WTC11 (cell line): ENCODE measurements around the gene MRTFA. TPM values are rescaled to one million over a fixed set of nuclear protein-coding genes. Genes with fewer than 3 reads are reported as not detected.

Source experiments
- ATAC-seq: fragments of 200-7000 bp; cut with Tn5 transposase; 2 replicates; pipeline ENCODE4 v1.10.0; 2021; ENCODE audit warnings: mild to moderate bottlenecking, moderate library complexity
- CTCF ChIA-PET: fragments of 300-600 bp; sonication (Branson Sonifier 250); formaldehyde crosslinking; loops from one replicate; lab custom pipeline; 2021; ENCODE audit warnings: antibody characterized with exemption; lab: Charles Lee
- POLR2A ChIA-PET: fragments of 350-600 bp; sonication (Branson Sonifier 250); formaldehyde crosslinking; loops from one replicate; lab custom pipeline; 2021; ENCODE audit warnings: antibody characterized with exemption; lab: Charles Lee
- DNase-seq: peaks from one replicate; pipeline ENCODE4 v3.0.0; 2021; ENCODE audit warnings: low spot score
- H3K27ac Mint-ChIP-seq: 2 replicates; pipeline ENCODE4 v1.8.0; 2021; ENCODE audit warnings: mixed read lengths
- H3K27me3 Mint-ChIP-seq: 2 replicates; pipeline ENCODE4 v1.8.0; 2021; ENCODE audit warnings: low read depth, mild to moderate bottlenecking, moderate library complexity, mixed read lengths
- H3K36me3 Mint-ChIP-seq: 2 replicates; pipeline ENCODE4 v1.8.0; 2021; ENCODE audit warnings: mixed read lengths
- H3K4me1 Mint-ChIP-seq: 2 replicates; pipeline ENCODE4 v1.8.0; 2022; ENCODE audit warnings: mixed read lengths
- H3K4me3 Mint-ChIP-seq: 2 replicates; pipeline ENCODE4 v1.8.0; 2021; ENCODE audit warnings: mild to moderate bottlenecking, moderate library complexity, mixed read lengths
- H3K9me3 Mint-ChIP-seq: 2 replicates; pipeline ENCODE4 v1.8.0; 2021; ENCODE audit warnings: mixed read lengths
- ATF2 ChIP-seq: sonication (generic); formaldehyde crosslinking; IDR thresholded peaks from 2 replicates; pipeline ENCODE4 v1.8.1; 2022; ENCODE audit warnings: low read depth, missing genetic modification reagents, borderline replicate concordance
- CREM ChIP-seq: sonication (generic); formaldehyde crosslinking; IDR thresholded peaks from 2 replicates; pipeline ENCODE4 v1.8.1; 2022; ENCODE audit warnings: mild to moderate bottlenecking, missing genetic modification reagents, moderate library complexity
- GRHL2 ChIP-seq: fragments of 250-450 bp; sonication (Bioruptor Pico); IDR thresholded peaks from 2 replicates; pipeline ENCODE4 v1.8.0; 2022; ENCODE audit warnings: mild to moderate bottlenecking, moderate library complexity; ENCODE audit not compliant: insufficient replicate concordance, severe bottlenecking
- HMGXB4 ChIP-seq: sonication (generic); formaldehyde crosslinking; IDR thresholded peaks from 2 replicates; pipeline ENCODE4 v1.8.1; 2023; ENCODE audit warnings: mild to moderate bottlenecking, moderate library complexity, missing genetic modification reagents
- JUN ChIP-seq: sonication (generic); formaldehyde crosslinking; IDR thresholded peaks from 2 replicates; pipeline ENCODE4 v1.8.0; 2023; ENCODE audit warnings: mild to moderate bottlenecking, missing genetic modification reagents
- MXD4 ChIP-seq: fragments of 250-450 bp; sonication (Bioruptor Pico); IDR thresholded peaks from 2 replicates; pipeline ENCODE4 v1.8.0; 2021; ENCODE audit warnings: mild to moderate bottlenecking, moderate library complexity, borderline replicate concordance
- OVOL2 ChIP-seq: fragments of 250-450 bp; sonication (Bioruptor Pico); IDR thresholded peaks from 2 replicates; pipeline ENCODE4 v1.9.0; 2021; ENCODE audit warnings: mild to moderate bottlenecking, borderline replicate concordance
- PREB ChIP-seq: sonication (generic); formaldehyde crosslinking; IDR thresholded peaks from 2 replicates; pipeline ENCODE4 v1.8.1; 2022; ENCODE audit warnings: mild to moderate bottlenecking, missing genetic modification reagents, moderate library complexity, borderline replicate concordance
- SMAD4 ChIP-seq: sonication (generic); formaldehyde crosslinking; IDR thresholded peaks from 2 replicates; pipeline ENCODE4 v1.8.0; 2022; ENCODE audit warnings: mild to moderate bottlenecking, missing genetic modification reagents
- TP53 ChIP-seq: sonication (generic); formaldehyde crosslinking; IDR thresholded peaks from 2 replicates; pipeline ENCODE4 v1.8.1; 2023; ENCODE audit warnings: mild to moderate bottlenecking, missing genetic modification reagents
- ZNF232 ChIP-seq: sonication (generic); formaldehyde crosslinking; IDR thresholded peaks from 2 replicates; pipeline ENCODE4 v1.8.0; 2022; ENCODE audit warnings: mild to moderate bottlenecking, missing genetic modification reagents
- ZNF423 ChIP-seq: fragments of 250-450 bp; sonication (Bioruptor Pico); IDR thresholded peaks from 2 replicates; pipeline ENCODE4 v2.1.2; 2022; ENCODE audit warnings: mild to moderate bottlenecking, moderate library complexity
- total RNA-seq: library from RNA; stranded (reverse); gene quantifications from 3 replicates; pipeline ENCODE4 v1.2.3, GENCODE V29; 2021
- TF ChIP-seq, protein P1 (sequence below): sonication (generic); formaldehyde crosslinking; IDR thresholded peaks from 2 replicates; pipeline ENCODE4 v1.8.1; 2022; ENCODE audit warnings: missing genetic modification reagents, borderline replicate concordance
- TF ChIP-seq, protein P2 (sequence below): fragments of 250-450 bp; sonication (Bioruptor Pico); IDR thresholded peaks from 2 replicates; pipeline ENCODE4 v2.1.2; 2022; ENCODE audit warnings: mild to moderate bottlenecking, moderate library complexity
- TF ChIP-seq, protein P3 (sequence below): sonication (generic); formaldehyde crosslinking; IDR thresholded peaks from 2 replicates; pipeline ENCODE4 v1.8.1; 2022; ENCODE audit warnings: mild to moderate bottlenecking, moderate library complexity, missing genetic modification reagents
- TF ChIP-seq, protein P4 (sequence below): sonication (generic); formaldehyde crosslinking; IDR thresholded peaks from 2 replicates; pipeline ENCODE4 v1.8.1; 2023; ENCODE audit warnings: mild to moderate bottlenecking, missing genetic modification reagents
- TF ChIP-seq, protein P5 (sequence below): fragments of 250-450 bp; sonication (Bioruptor Pico); IDR thresholded peaks from 2 replicates; pipeline ENCODE4 v1.9.0; 2021; ENCODE audit warnings: moderate library complexity, mild to moderate bottlenecking, inconsistent platforms, borderline replicate concordance

Gene MRTFA
- total RNA-seq, 1 experiment from 2014 or later = 48.4 TPM

- TF ChIP-seq PREB (CRISPR knock-in tag) (no peak), CREM (CRISPR knock-in tag) (no peak), SMAD4 (CRISPR knock-in tag) (no peak), OVOL2 (CRISPR knock-in tag) (no peak), ZNF423 (CRISPR knock-in tag) (no peak), MXD4 (no peak), TP53 (CRISPR knock-in tag) (no peak), ZNF232 (no peak), GRHL2 (CRISPR knock-in tag) (no peak), JUN (CRISPR knock-in tag) (no peak), ATF2 (CRISPR knock-in tag) (no peak), HMGXB4 (CRISPR knock-in tag) (no peak)
- TF ChIP-seq, protein P1, sequence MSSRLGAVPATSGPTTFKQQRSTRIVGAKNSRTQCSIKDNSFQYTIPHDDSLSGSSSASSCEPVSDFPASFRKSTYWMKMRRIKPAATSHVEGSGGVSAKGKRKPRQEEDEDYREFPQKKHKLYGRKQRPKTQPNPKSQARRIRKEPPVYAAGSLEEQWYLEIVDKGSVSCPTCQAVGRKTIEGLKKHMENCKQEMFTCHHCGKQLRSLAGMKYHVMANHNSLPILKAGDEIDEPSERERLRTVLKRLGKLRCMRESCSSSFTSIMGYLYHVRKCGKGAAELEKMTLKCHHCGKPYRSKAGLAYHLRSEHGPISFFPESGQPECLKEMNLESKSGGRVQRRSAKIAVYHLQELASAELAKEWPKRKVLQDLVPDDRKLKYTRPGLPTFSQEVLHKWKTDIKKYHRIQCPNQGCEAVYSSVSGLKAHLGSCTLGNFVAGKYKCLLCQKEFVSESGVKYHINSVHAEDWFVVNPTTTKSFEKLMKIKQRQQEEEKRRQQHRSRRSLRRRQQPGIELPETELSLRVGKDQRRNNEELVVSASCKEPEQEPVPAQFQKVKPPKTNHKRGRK = no peak
- TF ChIP-seq, protein P2, sequence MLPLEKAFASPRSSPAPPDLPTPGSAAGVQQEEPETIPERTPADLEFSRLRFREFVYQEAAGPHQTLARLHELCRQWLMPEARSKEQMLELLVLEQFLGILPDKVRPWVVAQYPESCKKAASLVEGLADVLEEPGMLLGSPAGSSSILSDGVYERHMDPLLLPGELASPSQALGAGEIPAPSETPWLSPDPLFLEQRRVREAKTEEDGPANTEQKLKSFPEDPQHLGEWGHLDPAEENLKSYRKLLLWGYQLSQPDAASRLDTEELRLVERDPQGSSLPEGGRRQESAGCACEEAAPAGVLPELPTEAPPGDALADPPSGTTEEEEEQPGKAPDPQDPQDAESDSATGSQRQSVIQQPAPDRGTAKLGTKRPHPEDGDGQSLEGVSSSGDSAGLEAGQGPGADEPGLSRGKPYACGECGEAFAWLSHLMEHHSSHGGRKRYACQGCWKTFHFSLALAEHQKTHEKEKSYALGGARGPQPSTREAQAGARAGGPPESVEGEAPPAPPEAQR (CRISPR knock-in tag) = no peak
- TF ChIP-seq, protein P3, sequence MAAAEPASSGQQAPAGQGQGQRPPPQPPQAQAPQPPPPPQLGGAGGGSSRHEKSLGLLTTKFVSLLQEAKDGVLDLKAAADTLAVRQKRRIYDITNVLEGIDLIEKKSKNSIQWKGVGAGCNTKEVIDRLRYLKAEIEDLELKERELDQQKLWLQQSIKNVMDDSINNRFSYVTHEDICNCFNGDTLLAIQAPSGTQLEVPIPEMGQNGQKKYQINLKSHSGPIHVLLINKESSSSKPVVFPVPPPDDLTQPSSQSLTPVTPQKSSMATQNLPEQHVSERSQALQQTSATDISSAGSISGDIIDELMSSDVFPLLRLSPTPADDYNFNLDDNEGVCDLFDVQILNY (CRISPR knock-in tag) = no peak
- TF ChIP-seq, protein P4, sequence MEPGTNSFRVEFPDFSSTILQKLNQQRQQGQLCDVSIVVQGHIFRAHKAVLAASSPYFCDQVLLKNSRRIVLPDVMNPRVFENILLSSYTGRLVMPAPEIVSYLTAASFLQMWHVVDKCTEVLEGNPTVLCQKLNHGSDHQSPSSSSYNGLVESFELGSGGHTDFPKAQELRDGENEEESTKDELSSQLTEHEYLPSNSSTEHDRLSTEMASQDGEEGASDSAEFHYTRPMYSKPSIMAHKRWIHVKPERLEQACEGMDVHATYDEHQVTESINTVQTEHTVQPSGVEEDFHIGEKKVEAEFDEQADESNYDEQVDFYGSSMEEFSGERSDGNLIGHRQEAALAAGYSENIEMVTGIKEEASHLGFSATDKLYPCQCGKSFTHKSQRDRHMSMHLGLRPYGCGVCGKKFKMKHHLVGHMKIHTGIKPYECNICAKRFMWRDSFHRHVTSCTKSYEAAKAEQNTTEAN (CRISPR knock-in tag) = no peak
- TF ChIP-seq, protein P5, sequence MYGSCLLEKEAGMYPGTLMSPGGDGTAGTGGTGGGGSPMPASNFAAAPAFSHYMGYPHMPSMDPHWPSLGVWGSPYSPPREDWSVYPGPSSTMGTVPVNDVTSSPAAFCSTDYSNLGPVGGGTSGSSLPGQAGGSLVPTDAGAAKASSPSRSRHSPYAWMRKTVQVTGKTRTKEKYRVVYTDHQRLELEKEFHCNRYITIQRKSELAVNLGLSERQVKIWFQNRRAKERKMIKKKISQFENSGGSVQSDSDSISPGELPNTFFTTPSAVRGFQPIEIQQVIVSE = no peak
- TF ChIP-seq, all 79 proteins: peak for 0
- Mint-ChIP-seq H3K36me3 (peaks cover 20% of the 10 kb centered on the region), H3K4me1 (peaks cover 8% of the 10 kb centered on the region), H3K27me3 (no peaks in the 10 kb centered on the region), H3K27ac (no peak overlapping the region), H3K4me3 (no peak overlapping the region), H3K9me3 (no peaks in the 10 kb centered on the region)
- ChIA-PET CTCF (no interaction called here), POLR2A (interaction anchor here (1.0 kb wide), 1 partner anchor 22 kb away, joined by 4 read pairs; no protein-coding TSS in a partner anchor)
- ATAC-seq = no peak
- DNase-seq = no peak
These were observed 262.0 kb downstream of the MRTFA start for GRCh38 chr22:40374567-40374966.
